Measurements from ENCODE around the gene SERPINB13. TPM values are rescaled to one million over a fixed set of nuclear protein-coding genes. Genes with fewer than 3 reads are reported as not detected.

Gene SERPINB13
- total RNA-seq, 1 donor from 2014 or later, result not detected

- no peak overlapping the region for H3K27ac Mint-ChIP-seq
Measured at GRCh38 chr18:63550068-63550467, 37.1 kb upstream of the SERPINB13 start.

GRCh38 chr18:63551769-63552168, 35.4 kb upstream of the SERPINB13 start:
- TF ChIP-seq CTCF (IDR thresholded peaks at IDR 0.05; ENCODE audit: unreplicated experiment), result no peak
- Mint-ChIP-seq H3K27ac (no peak overlapping the region), H3K4me3 (ENCODE audit: low read depth) (no peak overlapping the region), H3K27me3 (no peaks in the 10 kb centered on the region), H3K36me3 (ENCODE audit: insufficient read depth) (no peaks in the 10 kb centered on the region), H3K4me1 (ENCODE audit: low read depth) (no peaks in the 10 kb centered on the region), H3K9me3 (ENCODE audit: low read depth) (no peaks in the 10 kb centered on the region)
- no peak for DNase-seq (ENCODE audit: low spot score, unreplicated experiment)

More at GRCh38 chr18:63550068-63550467, 37.1 kb upstream of the SERPINB13 start:
- H3K9me3 Mint-ChIP-seq (ENCODE audit: low read depth), result no peaks in the 10 kb centered on the region
- no peak for TF ChIP-seq CTCF (IDR thresholded peaks at IDR 0.05; ENCODE audit: unreplicated experiment)
- no peaks in the 10 kb centered on the region for H3K27me3 Mint-ChIP-seq
- H3K36me3 Mint-ChIP-seq (ENCODE audit: insufficient read depth), result no peaks in the 10 kb centered on the region
- H3K4me3 Mint-ChIP-seq (ENCODE audit: low read depth), result no peak overlapping the region
- H3K4me1 Mint-ChIP-seq (ENCODE audit: low read depth), result no peaks in the 10 kb centered on the region
- DNase-seq (ENCODE audit: low spot score, unreplicated experiment), result no peak

- H3K36me3 Mint-ChIP-seq (ENCODE audit: insufficient read depth), result no peaks in the 10 kb centered on the region
- no peaks in the 10 kb centered on the region for H3K27me3 Mint-ChIP-seq
- no peak for TF ChIP-seq CTCF (IDR thresholded peaks at IDR 0.05; ENCODE audit: unreplicated experiment)
- H3K4me3 Mint-ChIP-seq (ENCODE audit: low read depth), result no peak overlapping the region
- no peak overlapping the region for H3K27ac Mint-ChIP-seq
- no peak for DNase-seq (ENCODE audit: low spot score, unreplicated experiment)
- no peaks in the 10 kb centered on the region for H3K9me3 Mint-ChIP-seq (ENCODE audit: low read depth)
- H3K4me1 Mint-ChIP-seq (ENCODE audit: low read depth), result no peaks in the 10 kb centered on the region
Measured at GRCh38 chr18:63552581-63552980, 34.6 kb upstream of the SERPINB13 start.

- no peak for TF ChIP-seq CTCF (IDR thresholded peaks at IDR 0.05; ENCODE audit: unreplicated experiment)
- no peak overlapping the region for H3K4me3 Mint-ChIP-seq (ENCODE audit: low read depth)
- no peaks in the 10 kb centered on the region for H3K4me1 Mint-ChIP-seq (ENCODE audit: low read depth)
- no peaks in the 10 kb centered on the region for H3K9me3 Mint-ChIP-seq (ENCODE audit: low read depth)
- no peak for DNase-seq (ENCODE audit: low spot score, unreplicated experiment)
- H3K36me3 Mint-ChIP-seq (ENCODE audit: insufficient read depth), result no peaks in the 10 kb centered on the region
- no peaks in the 10 kb centered on the region for H3K27me3 Mint-ChIP-seq
- no peak overlapping the region for H3K27ac Mint-ChIP-seq
Measured at GRCh38 chr18:63553081-63553480, 34.1 kb upstream of the SERPINB13 start.

GRCh38 chr18:63559567-63560491, 27.3 kb upstream of the SERPINB13 start:
- Mint-ChIP-seq H3K9me3 (ENCODE audit: low read depth) (no peaks in the 10 kb centered on the region), H3K27ac (no peak overlapping the region), H3K36me3 (ENCODE audit: insufficient read depth) (no peaks in the 10 kb centered on the region), H3K4me3 (ENCODE audit: low read depth) (no peak overlapping the region), H3K27me3 (no peaks in the 10 kb centered on the region), H3K4me1 (ENCODE audit: low read depth) (no peaks in the 10 kb centered on the region)
- no peak for DNase-seq (ENCODE audit: low spot score, unreplicated experiment)
- no peak for TF ChIP-seq CTCF (IDR thresholded peaks at IDR 0.05; ENCODE audit: unreplicated experiment)

Measured in progenitor cell of endocrine pancreas (in vitro differentiated cells).